GM12801 (cell line): Measurements from ENCODE around the gene ERRFI1.

Experiments used
- TF ChIP-seq, protein P1 (sequence below): IDR thresholded peaks from one replicate; pipeline ENCODE4 v1.5.1; 2011; ENCODE audit warnings: control low read depth; ENCODE audit not compliant: insufficient read length; ENCODE audit errors: extremely low read depth

ERRFI1 gene

DNA sequence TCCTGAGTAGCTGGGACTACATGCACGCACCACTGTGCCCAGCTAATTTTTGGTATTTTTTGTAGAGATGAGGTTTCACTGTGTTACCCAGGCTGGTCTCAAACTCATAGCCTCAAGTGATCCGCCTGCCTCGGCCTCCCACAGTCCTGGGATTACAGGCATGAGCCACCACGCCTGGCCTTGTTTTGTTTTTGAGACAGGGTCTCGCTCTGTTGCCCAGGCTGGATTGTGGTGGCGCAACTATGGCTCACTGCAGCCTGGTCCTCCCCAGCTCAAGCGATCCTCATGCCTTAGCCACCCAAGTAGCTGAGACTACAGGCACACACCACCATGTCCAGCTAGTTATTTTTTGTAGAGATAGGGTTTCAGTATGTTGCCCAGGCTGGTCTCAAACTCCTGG lies 38.6 kb downstream of the ERRFI1 start:
- TF ChIP-seq, protein P1, sequence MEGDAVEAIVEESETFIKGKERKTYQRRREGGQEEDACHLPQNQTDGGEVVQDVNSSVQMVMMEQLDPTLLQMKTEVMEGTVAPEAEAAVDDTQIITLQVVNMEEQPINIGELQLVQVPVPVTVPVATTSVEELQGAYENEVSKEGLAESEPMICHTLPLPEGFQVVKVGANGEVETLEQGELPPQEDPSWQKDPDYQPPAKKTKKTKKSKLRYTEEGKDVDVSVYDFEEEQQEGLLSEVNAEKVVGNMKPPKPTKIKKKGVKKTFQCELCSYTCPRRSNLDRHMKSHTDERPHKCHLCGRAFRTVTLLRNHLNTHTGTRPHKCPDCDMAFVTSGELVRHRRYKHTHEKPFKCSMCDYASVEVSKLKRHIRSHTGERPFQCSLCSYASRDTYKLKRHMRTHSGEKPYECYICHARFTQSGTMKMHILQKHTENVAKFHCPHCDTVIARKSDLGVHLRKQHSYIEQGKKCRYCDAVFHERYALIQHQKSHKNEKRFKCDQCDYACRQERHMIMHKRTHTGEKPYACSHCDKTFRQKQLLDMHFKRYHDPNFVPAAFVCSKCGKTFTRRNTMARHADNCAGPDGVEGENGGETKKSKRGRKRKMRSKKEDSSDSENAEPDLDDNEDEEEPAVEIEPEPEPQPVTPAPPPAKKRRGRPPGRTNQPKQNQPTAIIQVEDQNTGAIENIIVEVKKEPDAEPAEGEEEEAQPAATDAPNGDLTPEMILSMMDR, result no peak

GRCh38 chr1:7985851-7986612 lies 40.1 kb downstream of the ERRFI1 start:
- TF ChIP-seq, protein P1, result no peak

GRCh38 chr1:7984811-7985210 lies 41.3 kb downstream of the ERRFI1 start:
- TF ChIP-seq, protein P1, result no peak

DNA sequence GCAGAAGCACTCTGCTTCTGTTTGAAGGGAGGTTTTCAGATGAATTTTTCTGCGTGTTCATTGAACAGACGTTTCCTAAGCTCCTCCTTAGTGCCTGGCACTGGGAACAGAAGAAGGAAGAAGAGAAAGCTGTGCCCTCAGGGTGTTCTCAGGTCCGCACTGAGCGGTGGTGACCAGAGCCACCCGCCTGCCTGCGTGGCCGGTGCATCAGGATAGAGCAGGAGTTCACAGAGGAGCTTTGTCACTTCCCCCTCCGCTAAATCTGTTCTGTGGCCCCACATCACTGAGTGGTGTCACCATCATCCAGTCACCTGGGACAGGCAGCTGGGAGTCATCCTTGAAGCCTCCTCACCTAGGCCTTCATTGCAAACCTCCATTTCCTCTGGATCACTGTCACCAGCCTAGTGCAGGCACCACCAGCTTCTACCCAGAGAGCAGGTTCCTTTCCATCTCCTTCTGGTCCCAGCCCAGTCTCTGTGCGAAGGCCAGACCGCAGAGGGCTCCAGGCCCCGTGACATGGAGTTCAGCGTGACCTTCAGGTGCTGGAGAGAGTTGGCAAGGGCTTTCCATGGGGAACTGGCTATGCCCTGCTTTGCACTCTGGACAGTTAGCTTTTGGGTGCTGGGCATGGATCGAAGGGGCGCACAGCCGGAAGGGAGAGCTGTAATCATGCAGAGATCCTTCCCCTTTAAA lies 42.9 kb downstream of the ERRFI1 start:
- TF ChIP-seq, protein P1, result no peak

DNA sequence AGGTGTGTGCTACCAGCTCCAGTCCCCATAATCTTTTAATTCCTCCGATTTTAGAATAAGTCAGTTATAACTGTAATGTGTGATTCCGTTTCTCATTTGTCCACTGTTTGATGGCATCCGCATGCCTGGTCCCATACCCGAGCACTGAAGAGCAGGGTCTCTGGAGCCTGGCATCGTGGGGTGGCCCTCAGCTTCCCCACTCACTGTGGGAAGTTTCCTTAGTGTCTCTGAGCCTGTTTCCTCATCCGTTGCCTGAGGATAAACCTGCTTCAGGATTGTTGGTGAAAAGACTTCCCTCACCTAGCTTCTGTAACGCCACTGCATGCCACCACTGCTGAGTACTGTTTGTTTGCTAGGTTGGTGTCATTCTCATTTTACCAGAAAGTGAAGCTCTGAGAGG lies 45.1 kb downstream of the ERRFI1 start:
- TF ChIP-seq, protein P1, result no peak

- TF ChIP-seq, protein P1, result no peak
Observed at GRCh38 chr1:7975212-7975865, 50.8 kb downstream of the ERRFI1 start.

DNA sequence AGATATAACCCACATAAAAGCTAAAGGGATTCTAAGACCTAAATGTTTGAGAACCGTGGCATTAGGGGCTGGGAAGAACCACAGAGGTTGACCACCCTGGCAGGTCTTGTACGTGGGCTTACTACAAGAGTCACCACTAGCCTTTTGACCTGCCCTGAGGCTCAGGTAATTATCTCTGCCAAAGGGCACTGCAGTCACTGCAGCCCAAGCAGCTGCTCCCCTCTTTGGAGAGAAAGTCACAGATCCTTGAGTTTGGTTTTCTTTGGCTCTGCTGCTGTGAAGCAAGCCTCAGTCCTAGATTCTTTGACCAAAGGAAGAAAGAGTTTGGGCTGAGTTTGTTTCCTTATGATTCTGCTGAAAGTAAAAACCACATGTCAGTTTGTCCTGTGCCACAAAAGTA lies 53.0 kb downstream of the ERRFI1 start:
- TF ChIP-seq, protein P1, result no peak
